SK-N-MC (cell line): ENCODE results near the gene RPS8.

Experiments used
- EZH2 ChIP-seq: fragments of 200-600 bp; sonication (generic); IDR thresholded peaks from one replicate; pipeline ENCODE4 v1.6.1; 2017; ENCODE audit warnings: antibody characterized with exemption
- POLR2AphosphoS5 ChIP-seq: IDR thresholded peaks from 2 replicates; pipeline ENCODE4 v1.6.1; 2012; ENCODE audit warnings: mild to moderate bottlenecking, low read depth, low read length, borderline replicate concordance

GRCh38 chr1:44739307-44740178 lies 35.8 kb upstream of the RPS8 start, which contains the start of gene KIF2C:
- TF ChIP-seq POLR2AphosphoS5 (peak; percentile 98), EZH2 (no peak)
